GM18517 (cell line): ENCODE measurements around the gene ATP1B3.
"Not testable (repeated sequence)": the region's sequence is repeated elsewhere in the genome, so short reads cannot be mapped to it uniquely, and the experiment has no call there.

Source experiments
- ATAC-seq: cut with Tn5 transposase; IDR thresholded peaks from one replicate; pipeline ENCODE4 v1.9.1; 2021; ENCODE audit warnings: mild to moderate bottlenecking, moderate library complexity; ENCODE audit not compliant: unreplicated experiment

The ATP1B3 gene

GRCh38 chr3:141901914-141902313 lies 25.5 kb downstream of the ATP1B3 start:
- no peak for ATAC-seq

GRCh38 chr3:141904203-141904602 lies 27.8 kb downstream of the ATP1B3 start:
- ATAC-seq, result no peak

- no peak for ATAC-seq
These were observed 28.7 kb downstream of the ATP1B3 start for GRCh38 chr3:141905129-141905528.

GRCh38 chr3:141909408-141909807 lies 33.0 kb downstream of the ATP1B3 start:
- no peak for ATAC-seq

- not testable (repeated sequence) for ATAC-seq
These were observed 33.5 kb downstream of the ATP1B3 start for GRCh38 chr3:141909986-141910385.

GRCh38 chr3:141913150-141913811 lies 36.8 kb downstream of the ATP1B3 start:
- peak; percentile 56 for ATAC-seq

GRCh38 chr3:141914311-141914710 lies 37.9 kb downstream of the ATP1B3 start:
- ATAC-seq, result no peak

- ATAC-seq, result no peak
These were observed 38.6 kb downstream of the ATP1B3 start for GRCh38 chr3:141915016-141915415.

GRCh38 chr3:141915766-141916165 lies 39.3 kb downstream of the ATP1B3 start:
- no peak for ATAC-seq

GRCh38 chr3:141920701-141921100 lies 44.3 kb downstream of the ATP1B3 start:
- no peak for ATAC-seq

GRCh38 chr3:141921316-141921715 lies 44.9 kb downstream of the ATP1B3 start:
- ATAC-seq, result no peak

- not testable (repeated sequence) for ATAC-seq
These were observed 49.2 kb downstream of the ATP1B3 start for GRCh38 chr3:141925677-141926076.

- no peak for ATAC-seq
These were observed 50.5 kb downstream of the ATP1B3 start for GRCh38 chr3:141926929-141927328.

- ATAC-seq, result no peak
These were observed 52.3 kb downstream of the ATP1B3 start for GRCh38 chr3:141928631-141929270.

- ATAC-seq, result no peak
These were observed 53.0 kb downstream of the ATP1B3 start for GRCh38 chr3:141929341-141929995.

GRCh38 chr3:141930801-141931200 lies 54.4 kb downstream of the ATP1B3 start:
- no peak for ATAC-seq

- no peak for ATAC-seq
These were observed 57.2 kb downstream of the ATP1B3 start for GRCh38 chr3:141933421-141934300.

- ATAC-seq, result no peak
These were observed 57.9 kb downstream of the ATP1B3 start for GRCh38 chr3:141934354-141934753.

- ATAC-seq, result no peak
These were observed 61.6 kb downstream of the ATP1B3 start for GRCh38 chr3:141938011-141938500.

- ATAC-seq, result no peak
These were observed 63.3 kb downstream of the ATP1B3 start for GRCh38 chr3:141939759-141940158.

GRCh38 chr3:141940194-141940776 lies 63.8 kb downstream of the ATP1B3 start:
- no peak for ATAC-seq
